Neural progenitor cell (in vitro differentiated cells): Measurements from ENCODE around the gene PCNX2. TPM values are rescaled to one million over a fixed set of nuclear protein-coding genes. Genes with fewer than 3 reads are reported as not detected.

Source experiments
- DNase-seq: peaks from one replicate; pipeline ENCODE4 v3.0.0-alpha.2; 2016; ENCODE audit warnings: low spot score
- H2AFZ ChIP-seq: fragments of 200-600 bp; sonication (generic); replicated peaks from 2 replicates; pipeline ENCODE4 v1.6.1; 2016; ENCODE audit warnings: antibody characterized with exemption
- H3F3A ChIP-seq: fragments of 200-600 bp; sonication (generic); 2 replicates; pipeline ENCODE4 v1.6.1; 2016; ENCODE audit warnings: antibody characterized with exemption, low read depth
- H3K27ac ChIP-seq: fragments of 200-600 bp; sonication (generic); 2 replicates; pipeline ENCODE4 v1.5.1; 2016; ENCODE audit warnings: mild to moderate bottlenecking
- H3K27me3 ChIP-seq: fragments of 200-600 bp; sonication (generic); 2 replicates; pipeline ENCODE4 v1.6.1; 2016; ENCODE audit warnings: mild to moderate bottlenecking, moderate library complexity
- H3K36me3 ChIP-seq: fragments of 200-600 bp; sonication (generic); 2 replicates; pipeline ENCODE4 v1.5.1; 2016
- H3K4me1 ChIP-seq: fragments of 200-600 bp; sonication (generic); 2 replicates; pipeline ENCODE4 v1.6.1; 2016; ENCODE audit warnings: mixed run types
- H3K4me2 ChIP-seq: fragments of 200-600 bp; sonication (generic); 2 replicates; pipeline ENCODE4 v1.6.1; 2016
- H3K4me3 ChIP-seq: fragments of 200-600 bp; sonication (generic); 2 replicates; pipeline ENCODE4 v1.5.1; 2016
- H3K79me2 ChIP-seq: fragments of 200-600 bp; sonication (generic); 2 replicates; pipeline ENCODE4 v1.6.1; 2016; ENCODE audit warnings: low read depth
- H3K9ac ChIP-seq: fragments of 200-600 bp; sonication (generic); 2 replicates; pipeline ENCODE4 v1.6.1; 2016
- H3K9me3 ChIP-seq: fragments of 200-600 bp; sonication (generic); 2 replicates; pipeline ENCODE4 v1.5.1; 2016; ENCODE audit warnings: low read depth
- H4K20me1 ChIP-seq: fragments of 200-600 bp; sonication (generic); 2 replicates; pipeline ENCODE4 v1.6.1; 2016; ENCODE audit warnings: low read depth
- H3K27ac Mint-ChIP-seq: 3 replicates; pipeline ENCODE4 v1.8.0; 2021; ENCODE audit warnings: mixed read lengths
- H3K27me3 Mint-ChIP-seq: 2 replicates; pipeline ENCODE4 v1.8.0; 2022; ENCODE audit warnings: low read depth, mild to moderate bottlenecking, inconsistent platforms, moderate library complexity, mixed read lengths; ENCODE audit not compliant: insufficient read depth
- H3K36me3 Mint-ChIP-seq: 3 replicates; pipeline ENCODE4 v1.8.0; 2021; ENCODE audit warnings: mixed read lengths
- H3K4me1 Mint-ChIP-seq: 3 replicates; pipeline ENCODE4 v1.8.0; 2021; ENCODE audit warnings: mixed read lengths
- H3K4me3 Mint-ChIP-seq: 3 replicates; pipeline ENCODE4 v1.8.0; 2021; ENCODE audit warnings: mild to moderate bottlenecking, moderate library complexity, mixed read lengths
- H3K9me3 Mint-ChIP-seq: 3 replicates; pipeline ENCODE4 v1.8.0; 2020; ENCODE audit warnings: mixed read lengths
- EZH2 ChIP-seq: fragments of 200-600 bp; sonication (generic); IDR thresholded peaks from 2 replicates; pipeline ENCODE4 v1.6.1; 2017; ENCODE audit warnings: antibody characterized with exemption, mild to moderate bottlenecking, moderate library complexity
- EZH2phosphoT487 ChIP-seq: fragments of 200-600 bp; sonication (generic); IDR thresholded peaks from 2 replicates; pipeline ENCODE4 v1.6.1; 2017; ENCODE audit warnings: antibody characterized with exemption
- total RNA-seq: library from RNA; depleted of rRNA; stranded (reverse); fragments of >200 nt; gene quantifications from 2 replicates; pipeline ENCODE4 v1.2.3, GENCODE V29; 2015; ENCODE audit warnings: low replicate concordance
- TF ChIP-seq, protein P1 (sequence below): fragments of 200-600 bp; sonication (generic); IDR thresholded peaks from 2 replicates; pipeline ENCODE4 v1.5.1; 2017; ENCODE audit warnings: antibody characterized with exemption, mild to moderate bottlenecking

The PCNX2 gene
- total RNA-seq, 1 donor from 2014 or later = 30.8 TPM

DNA sequence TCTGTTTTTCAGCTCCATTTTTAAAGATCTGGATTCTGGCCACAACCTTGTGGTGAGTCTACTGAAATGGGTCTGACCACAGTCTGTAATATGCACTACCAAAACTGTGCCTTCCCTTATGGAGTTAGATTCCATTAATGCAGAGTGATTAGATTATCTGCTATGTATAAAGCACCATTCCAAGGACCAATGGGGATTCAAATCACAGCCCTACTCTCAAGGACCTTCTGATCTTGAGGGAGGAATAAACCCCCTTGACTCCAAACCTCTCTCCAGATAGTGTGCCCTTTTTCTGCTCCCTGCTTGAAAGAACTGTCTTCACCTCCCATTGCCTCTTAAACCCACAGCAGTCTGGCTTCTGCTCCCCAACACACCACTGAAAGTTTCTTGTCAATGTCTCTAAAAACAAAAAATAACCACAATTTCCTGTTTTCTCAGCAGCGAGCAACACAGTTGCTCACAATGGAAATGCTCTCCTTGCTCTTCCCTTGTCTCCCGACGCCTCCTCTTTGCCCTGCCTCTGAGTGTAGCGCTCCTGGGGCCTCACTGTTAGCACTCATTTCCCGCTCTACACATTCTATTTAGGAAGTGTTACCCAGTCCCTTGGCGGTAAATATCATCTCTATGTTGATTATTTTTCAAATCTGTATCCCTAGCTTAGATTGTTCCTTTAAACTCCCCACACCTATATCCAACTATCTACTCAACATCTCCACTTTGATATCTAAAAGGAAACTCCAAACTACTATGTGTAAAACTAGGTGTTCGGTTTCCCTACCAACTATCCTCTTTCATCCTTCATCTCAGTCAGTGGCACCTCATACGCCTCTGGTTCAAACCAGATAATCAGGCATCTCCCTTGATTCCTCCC is 13.6 kb downstream of the PCNX2 start:
- TF ChIP-seq EZH2 = no peak
- TF ChIP-seq, protein P1, sequence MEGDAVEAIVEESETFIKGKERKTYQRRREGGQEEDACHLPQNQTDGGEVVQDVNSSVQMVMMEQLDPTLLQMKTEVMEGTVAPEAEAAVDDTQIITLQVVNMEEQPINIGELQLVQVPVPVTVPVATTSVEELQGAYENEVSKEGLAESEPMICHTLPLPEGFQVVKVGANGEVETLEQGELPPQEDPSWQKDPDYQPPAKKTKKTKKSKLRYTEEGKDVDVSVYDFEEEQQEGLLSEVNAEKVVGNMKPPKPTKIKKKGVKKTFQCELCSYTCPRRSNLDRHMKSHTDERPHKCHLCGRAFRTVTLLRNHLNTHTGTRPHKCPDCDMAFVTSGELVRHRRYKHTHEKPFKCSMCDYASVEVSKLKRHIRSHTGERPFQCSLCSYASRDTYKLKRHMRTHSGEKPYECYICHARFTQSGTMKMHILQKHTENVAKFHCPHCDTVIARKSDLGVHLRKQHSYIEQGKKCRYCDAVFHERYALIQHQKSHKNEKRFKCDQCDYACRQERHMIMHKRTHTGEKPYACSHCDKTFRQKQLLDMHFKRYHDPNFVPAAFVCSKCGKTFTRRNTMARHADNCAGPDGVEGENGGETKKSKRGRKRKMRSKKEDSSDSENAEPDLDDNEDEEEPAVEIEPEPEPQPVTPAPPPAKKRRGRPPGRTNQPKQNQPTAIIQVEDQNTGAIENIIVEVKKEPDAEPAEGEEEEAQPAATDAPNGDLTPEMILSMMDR = no peak
- no peak for TF ChIP-seq EZH2phosphoT487
- no peak overlapping the region for H3K4me2 ChIP-seq
- no peak overlapping the region for H2AFZ ChIP-seq
- Mint-ChIP-seq H3K27me3 (peaks cover 4% of the 10 kb centered on the region), H3K4me3 (no peak overlapping the region), H3K9me3 (no peaks in the 10 kb centered on the region), H3K4me1 (no peaks in the 10 kb centered on the region), H3K27ac (no peak overlapping the region), H3K36me3 (peaks cover 4% of the 10 kb centered on the region)
- H3F3A ChIP-seq = no peaks in the 10 kb centered on the region
- DNase-seq = no peak
- no peaks in the 10 kb centered on the region for H3K36me3 ChIP-seq
- peaks cover 42% of the 10 kb centered on the region for H3K79me2 ChIP-seq
- H4K20me1 ChIP-seq = peaks cover 8% of the 10 kb centered on the region
- no peaks in the 10 kb centered on the region for H3K4me1 ChIP-seq
- no peak overlapping the region for H3K4me3 ChIP-seq
- H3K9me3 ChIP-seq = no peaks in the 10 kb centered on the region
- no peaks in the 10 kb centered on the region for H3K27me3 ChIP-seq
- no peak overlapping the region for H3K27ac ChIP-seq
- H3K9ac ChIP-seq = no peak overlapping the region

DNA sequence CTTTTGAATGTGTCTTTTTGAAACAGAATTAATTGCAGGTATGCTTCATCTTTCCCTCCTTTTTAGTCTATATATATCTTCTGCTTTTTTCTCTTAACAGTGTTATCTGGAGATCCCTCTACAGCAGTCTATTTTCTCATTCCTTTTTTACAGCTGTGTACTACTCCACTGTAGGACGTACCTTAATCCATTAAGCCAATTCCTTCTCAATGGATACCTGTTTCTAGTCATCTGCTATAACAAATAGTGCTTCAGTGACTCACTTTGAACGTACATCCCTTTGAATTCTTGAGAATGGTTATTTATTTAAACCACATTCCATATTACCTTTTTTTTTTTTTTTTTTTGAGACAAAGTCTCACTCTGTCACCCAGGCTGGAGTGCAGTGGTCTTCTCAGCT is 15.6 kb downstream of the PCNX2 start:
- Histone ChIP-seq H3K27ac (no peak overlapping the region), H3K36me3 (no peaks in the 10 kb centered on the region), H2AFZ (no peak overlapping the region), H3K4me2 (no peak overlapping the region), H3K27me3 (no peaks in the 10 kb centered on the region), H3K9ac (no peak overlapping the region), H3K9me3 (no peaks in the 10 kb centered on the region), H3K4me1 (no peaks in the 10 kb centered on the region), H3F3A (no peaks in the 10 kb centered on the region), H4K20me1 (peaks cover 8% of the 10 kb centered on the region), H3K79me2 (peaks cover 23% of the 10 kb centered on the region), H3K4me3 (no peak overlapping the region)
- no peaks in the 10 kb centered on the region for H3K9me3 Mint-ChIP-seq
- H3K4me3 Mint-ChIP-seq = no peak overlapping the region
- peaks cover 4% of the 10 kb centered on the region for H3K27me3 Mint-ChIP-seq
- no peak overlapping the region for H3K27ac Mint-ChIP-seq
- TF ChIP-seq EZH2 = no peak
- no peak for TF ChIP-seq EZH2phosphoT487
- TF ChIP-seq, protein P1 = no peak
- H3K4me1 Mint-ChIP-seq = no peaks in the 10 kb centered on the region
- H3K36me3 Mint-ChIP-seq = peaks cover 7% of the 10 kb centered on the region
- no peak for DNase-seq

DNA sequence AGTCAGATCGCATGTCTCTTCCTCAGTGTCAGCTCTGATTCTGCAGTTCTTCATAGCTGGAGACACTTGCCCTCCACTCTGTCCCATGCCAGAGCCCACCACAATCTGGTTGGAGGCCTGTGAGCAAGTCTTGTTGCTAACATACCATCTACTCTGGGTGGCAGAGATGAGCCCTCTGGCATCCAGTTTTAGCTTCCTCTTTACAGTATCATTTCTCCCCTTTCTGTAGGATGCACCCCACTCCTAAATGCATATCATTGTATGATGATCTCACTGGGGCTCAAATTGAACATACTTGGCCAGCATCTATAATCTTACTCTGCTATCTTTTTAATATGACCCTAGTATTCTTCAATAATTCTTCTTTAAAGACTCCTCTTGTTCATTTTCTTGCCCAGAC is 16.9 kb downstream of the PCNX2 start:
- no peak overlapping the region for H3K27ac Mint-ChIP-seq
- H3K27me3 Mint-ChIP-seq = peaks cover 3% of the 10 kb centered on the region
- H3K27ac ChIP-seq = no peak overlapping the region

More for the DNA sequence above, 16.9 kb downstream of the PCNX2 start:
- Histone ChIP-seq H2AFZ (no peak overlapping the region), H3K27me3 (no peaks in the 10 kb centered on the region), H3K9me3 (no peaks in the 10 kb centered on the region), H3K4me3 (no peak overlapping the region), H3K4me1 (no peaks in the 10 kb centered on the region), H3F3A (no peaks in the 10 kb centered on the region), H4K20me1 (no peaks in the 10 kb centered on the region), H3K36me3 (no peaks in the 10 kb centered on the region), H3K79me2 (peaks cover 14% of the 10 kb centered on the region), H3K4me2 (no peak overlapping the region), H3K9ac (no peak overlapping the region)
- H3K36me3 Mint-ChIP-seq = peaks cover 7% of the 10 kb centered on the region
- H3K4me1 Mint-ChIP-seq = no peaks in the 10 kb centered on the region
- DNase-seq = no peak
- H3K4me3 Mint-ChIP-seq = no peak overlapping the region
- TF ChIP-seq EZH2phosphoT487 = no peak
- TF ChIP-seq, protein P1 = no peak
- no peak for TF ChIP-seq EZH2
- H3K9me3 Mint-ChIP-seq = no peaks in the 10 kb centered on the region
